Astrocyte (in vitro differentiated cells and primary cell): ENCODE data around the gene FOXM1.

Source experiments
- EZH2 ChIP-seq: IDR thresholded peaks from 2 replicates; pipeline ENCODE4 v1.6.1; 2012; ENCODE audit warnings: mild to moderate bottlenecking, low read length, inconsistent platforms; ENCODE audit not compliant: insufficient read depth
- TF ChIP-seq, protein P1 (sequence below): IDR thresholded peaks from 2 replicates; pipeline ENCODE4 v1.5.1; 2011; ENCODE audit warnings: low read depth, mild to moderate bottlenecking, inconsistent platforms, low read length, moderate library complexity; ENCODE audit not compliant: insufficient read depth

DNA sequence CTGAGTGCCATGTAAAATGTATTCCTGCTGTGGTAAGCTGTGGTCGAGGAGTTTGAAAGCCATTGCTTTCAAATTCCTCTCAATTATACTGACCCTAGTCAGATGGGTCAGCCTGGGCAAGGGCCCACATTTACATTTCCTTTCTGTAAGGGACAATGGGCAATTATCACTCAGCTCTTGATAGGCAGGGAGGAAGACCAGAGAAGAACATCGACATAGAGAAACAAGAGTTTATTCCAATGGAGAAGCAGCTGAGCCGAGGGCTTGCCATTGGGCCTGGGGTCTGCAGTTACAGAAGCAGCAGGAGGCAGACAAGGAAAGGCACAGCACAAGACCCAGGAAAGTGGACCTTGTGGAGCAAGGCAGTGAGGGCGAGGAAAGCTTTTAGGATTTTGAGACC, 51.8 kb downstream of the FOXM1 start:
- TF ChIP-seq, protein P1, sequence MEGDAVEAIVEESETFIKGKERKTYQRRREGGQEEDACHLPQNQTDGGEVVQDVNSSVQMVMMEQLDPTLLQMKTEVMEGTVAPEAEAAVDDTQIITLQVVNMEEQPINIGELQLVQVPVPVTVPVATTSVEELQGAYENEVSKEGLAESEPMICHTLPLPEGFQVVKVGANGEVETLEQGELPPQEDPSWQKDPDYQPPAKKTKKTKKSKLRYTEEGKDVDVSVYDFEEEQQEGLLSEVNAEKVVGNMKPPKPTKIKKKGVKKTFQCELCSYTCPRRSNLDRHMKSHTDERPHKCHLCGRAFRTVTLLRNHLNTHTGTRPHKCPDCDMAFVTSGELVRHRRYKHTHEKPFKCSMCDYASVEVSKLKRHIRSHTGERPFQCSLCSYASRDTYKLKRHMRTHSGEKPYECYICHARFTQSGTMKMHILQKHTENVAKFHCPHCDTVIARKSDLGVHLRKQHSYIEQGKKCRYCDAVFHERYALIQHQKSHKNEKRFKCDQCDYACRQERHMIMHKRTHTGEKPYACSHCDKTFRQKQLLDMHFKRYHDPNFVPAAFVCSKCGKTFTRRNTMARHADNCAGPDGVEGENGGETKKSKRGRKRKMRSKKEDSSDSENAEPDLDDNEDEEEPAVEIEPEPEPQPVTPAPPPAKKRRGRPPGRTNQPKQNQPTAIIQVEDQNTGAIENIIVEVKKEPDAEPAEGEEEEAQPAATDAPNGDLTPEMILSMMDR, result no peak
- no peak for TF ChIP-seq EZH2
